ENCODE measurements around the gene ZNF800. TPM values are rescaled to one million over a fixed set of nuclear protein-coding genes. Genes with fewer than 3 reads are reported as not detected.

Gene ZNF800
- total RNA-seq, 4 donors from 2014 or later = 31.7 to 60.7 (median 41.5) TPM

DNA sequence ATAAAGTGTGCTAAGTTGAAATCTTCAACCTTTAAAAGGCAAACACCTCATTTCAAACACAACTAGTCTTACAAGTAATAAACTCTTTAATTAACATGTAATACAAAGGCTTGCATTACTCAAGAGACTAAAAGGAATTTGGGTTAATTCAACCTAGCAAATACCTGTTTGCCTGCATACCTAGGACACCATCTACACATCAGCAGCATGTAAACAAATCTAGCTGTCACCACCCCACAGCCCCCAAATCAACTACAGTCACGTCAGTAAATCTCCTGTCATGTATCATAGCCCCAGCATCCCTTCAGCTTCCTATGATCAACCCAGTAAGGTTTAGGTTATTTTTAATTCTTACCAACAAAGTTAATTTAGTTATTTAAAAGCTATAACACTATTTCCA is 33.5 kb downstream of the ZNF800 start:
- peaks cover 0 to 18% (median 4%) of the 10 kb centered on the region in 4 donors for H3K36me3 ChIP-seq
- no peak for TF ChIP-seq POLR2A (IDR thresholded peaks at IDR 0.05)
- TF ChIP-seq POLR2AphosphoS5 (IDR thresholded peaks at IDR 0.05) = no peak
- in situ Hi-C loops (cut with MboI; ENCODE audit: low pct_ligation_motif_present in 1 of 4, low pct_unique_long_range_greater_than_20kb in 1 of 4, low sequenced_read_pairs in 3 of 4) = no loop called here
- DNase-seq = no peak
- H3K27me3 ChIP-seq = no peaks in the 10 kb centered on the region
- H3K4me3 ChIP-seq = no peak overlapping the region
- intact Hi-C loops (cut with DNase I; ENCODE audit: low total_unique reads) = no loop called here
- no peaks in the 10 kb centered on the region for H3K9me3 ChIP-seq
- 95% methylated on average over 1 of the region's 1 CpG; no CpG with 5 or more reads in 1 of the 2 donors for WGBS, 2 donors (ENCODE audit: low coverage in 1 of 2)
- no peaks in the 10 kb centered on the region for H3K4me1 ChIP-seq
- no peak overlapping the region for H3K27ac ChIP-seq

- H3K9me3 ChIP-seq = no peaks in the 10 kb centered on the region
- H3K27me3 ChIP-seq = no peaks in the 10 kb centered on the region
- no peaks in the 10 kb centered on the region for H3K4me1 ChIP-seq
- no peak overlapping the region for H3K4me3 ChIP-seq
- peaks cover 0 to 5% (median 0%) of the 10 kb centered on the region in 4 donors for H3K36me3 ChIP-seq
- no peak for DNase-seq
- intact Hi-C loops (cut with DNase I; ENCODE audit: low total_unique reads) (no loop called here), in situ Hi-C loops (cut with MboI; ENCODE audit: low pct_ligation_motif_present in 1 of 4, low pct_unique_long_range_greater_than_20kb in 1 of 4, low sequenced_read_pairs in 3 of 4) (no loop called here)
- no peak overlapping the region for H3K27ac ChIP-seq
- TF ChIP-seq POLR2A (IDR thresholded peaks at IDR 0.05) (no peak), POLR2AphosphoS5 (IDR thresholded peaks at IDR 0.05) (no peak), EP300 (IDR thresholded peaks at IDR 0.05; ENCODE audit: low read depth) (no peak)
- TF ChIP-seq, protein P1, sequence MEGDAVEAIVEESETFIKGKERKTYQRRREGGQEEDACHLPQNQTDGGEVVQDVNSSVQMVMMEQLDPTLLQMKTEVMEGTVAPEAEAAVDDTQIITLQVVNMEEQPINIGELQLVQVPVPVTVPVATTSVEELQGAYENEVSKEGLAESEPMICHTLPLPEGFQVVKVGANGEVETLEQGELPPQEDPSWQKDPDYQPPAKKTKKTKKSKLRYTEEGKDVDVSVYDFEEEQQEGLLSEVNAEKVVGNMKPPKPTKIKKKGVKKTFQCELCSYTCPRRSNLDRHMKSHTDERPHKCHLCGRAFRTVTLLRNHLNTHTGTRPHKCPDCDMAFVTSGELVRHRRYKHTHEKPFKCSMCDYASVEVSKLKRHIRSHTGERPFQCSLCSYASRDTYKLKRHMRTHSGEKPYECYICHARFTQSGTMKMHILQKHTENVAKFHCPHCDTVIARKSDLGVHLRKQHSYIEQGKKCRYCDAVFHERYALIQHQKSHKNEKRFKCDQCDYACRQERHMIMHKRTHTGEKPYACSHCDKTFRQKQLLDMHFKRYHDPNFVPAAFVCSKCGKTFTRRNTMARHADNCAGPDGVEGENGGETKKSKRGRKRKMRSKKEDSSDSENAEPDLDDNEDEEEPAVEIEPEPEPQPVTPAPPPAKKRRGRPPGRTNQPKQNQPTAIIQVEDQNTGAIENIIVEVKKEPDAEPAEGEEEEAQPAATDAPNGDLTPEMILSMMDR (IDR thresholded peaks at IDR 0.05) = no peak
Measured at GRCh38 chr7:127353897-127354296, 38.6 kb downstream of the ZNF800 start.

DNA sequence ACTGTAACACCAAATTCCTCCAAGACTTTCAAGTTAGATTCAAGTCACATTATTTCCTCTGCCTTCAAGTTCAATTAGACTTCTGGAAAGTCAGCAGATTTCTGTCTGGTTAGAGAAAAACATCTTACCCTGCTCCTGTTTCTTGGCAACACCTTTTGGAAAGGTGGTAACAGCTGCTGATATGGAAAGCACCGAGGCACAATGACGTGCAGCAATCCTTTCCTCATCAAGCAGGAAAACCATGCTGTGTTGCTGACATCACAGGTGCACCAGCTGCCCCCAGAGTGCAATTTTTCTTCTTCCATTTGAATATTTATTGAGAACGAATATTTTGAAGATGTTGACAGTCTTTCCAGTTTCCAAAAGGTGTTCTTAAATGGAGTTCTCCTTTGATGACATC is 41.9 kb downstream of the ZNF800 start:
- no peak overlapping the region for H3K4me3 ChIP-seq
- WGBS, 2 donors (ENCODE audit: low coverage in 1 of 2) = 80% methylated on average over 3 of the region's 3 CpGs; no CpG with 5 or more reads in 1 of the 2 donors
- H3K9me3 ChIP-seq = no peaks in the 10 kb centered on the region
- H3K27ac ChIP-seq = no peak overlapping the region
- peaks cover 0 to 9% (median 6%) of the 10 kb centered on the region in 4 donors for H3K4me1 ChIP-seq
- TF ChIP-seq, protein P1 (IDR thresholded peaks at IDR 0.05) = no peak
- TF ChIP-seq POLR2A (IDR thresholded peaks at IDR 0.05) = no peak
- TF ChIP-seq POLR2AphosphoS5 (IDR thresholded peaks at IDR 0.05) = no peak
- TF ChIP-seq EP300 (IDR thresholded peaks at IDR 0.05; ENCODE audit: low read depth) = no peak
- in situ Hi-C loops (cut with MboI; ENCODE audit: low pct_ligation_motif_present in 1 of 4, low pct_unique_long_range_greater_than_20kb in 1 of 4, low sequenced_read_pairs in 3 of 4) (no loop called here), intact Hi-C loops (cut with DNase I; ENCODE audit: low total_unique reads) (no loop called here)
- no peaks in the 10 kb centered on the region for H3K27me3 ChIP-seq
- peaks cover 0 to 5% (median 0%) of the 10 kb centered on the region in 4 donors for H3K36me3 ChIP-seq
- no peak for DNase-seq

GRCh38 chr7:127349881-127350280 is 42.6 kb downstream of the ZNF800 start:
- intact Hi-C loops (cut with DNase I; ENCODE audit: low total_unique reads) = no loop called here

More at GRCh38 chr7:127349881-127350280, 42.6 kb downstream of the ZNF800 start:
- no peak for DNase-seq
- Histone ChIP-seq H3K9me3 (no peaks in the 10 kb centered on the region), H3K4me1 (peaks cover 0 to 9% (median 6%) of the 10 kb centered on the region in 4 donors), H3K36me3 (no peaks in the 10 kb centered on the region), H3K27ac (no peak overlapping the region), H3K4me3 (no peak overlapping the region), H3K27me3 (no peaks in the 10 kb centered on the region)
- TF ChIP-seq EP300 (IDR thresholded peaks at IDR 0.05; ENCODE audit: low read depth) (no peak), POLR2AphosphoS5 (IDR thresholded peaks at IDR 0.05) (no peak), POLR2A (IDR thresholded peaks at IDR 0.05) (no peak)
- TF ChIP-seq, protein P1 (IDR thresholded peaks at IDR 0.05) = no peak
- in situ Hi-C loops (cut with MboI; ENCODE audit: low pct_ligation_motif_present in 1 of 4, low pct_unique_long_range_greater_than_20kb in 1 of 4, low sequenced_read_pairs in 3 of 4) = loop anchor here in 1 of 4 donors (10.0 kb wide), 1 partner anchor 95 kb away; no protein-coding TSS in a partner anchor
- WGBS, 2 donors (ENCODE audit: low coverage in 1 of 2) = 91 to 93% methylated on average over 7 of the region's 7 CpGs

All from transverse colon (tissue), 4 donors.